Measurements from ENCODE around the gene FANCB. TPM values are rescaled to one million over a fixed set of nuclear protein-coding genes. Genes with fewer than 3 reads are reported as not detected.

Gene FANCB
- total and polyA plus RNA-seq, 2 donors (not counting 3 experiments of a cell fraction or from before 2014, with no cell fraction given): 1.3 to 6.6 TPM

- intact Hi-C loops (cut with micrococcal nuclease) (no loop called here), dilution Hi-C loops (cut with MboI; ENCODE audit: extremely low pct_ligation_motif_present, low sequenced_read_pairs) (no loop called here)
- Histone ChIP-seq H4K20me1 (replicated peaks; ENCODE audit: control insufficient read depth, extremely low read depth, insufficient read depth, low read length) (no peaks in the 10 kb centered on the region), H3K4me3 (replicated peaks in 1 of 3; ENCODE audit: insufficient read depth in 1 of 3, low read depth in 1 of 3, low read length in 3 of 3) (no peak overlapping the region), H3K27me3 (ENCODE audit: control insufficient read depth in 2 of 2, insufficient read depth in 2 of 2, low read length in 2 of 2) (no peaks in the 10 kb centered on the region), H3K9ac (replicated peaks; ENCODE audit: extremely low read depth, insufficient read depth, low read length) (no peak overlapping the region), H3K4me1 (ENCODE audit: control insufficient read depth, extremely low read depth, insufficient read depth, low read length) (no peaks in the 10 kb centered on the region), H3K79me2 (ENCODE audit: control insufficient read depth, insufficient read depth, low read length) (no peaks in the 10 kb centered on the region), H2AFZ (ENCODE audit: low read depth, low read length) (no peak overlapping the region), H3K36me3 (ENCODE audit: control insufficient read depth in 2 of 2, extremely low read depth in 1 of 2, insufficient read depth in 2 of 2, low read length in 2 of 2) (no peaks in the 10 kb centered on the region), H3K27ac (ENCODE audit: insufficient read depth, low read depth, low read length) (no peak overlapping the region), H3K4me2 (ENCODE audit: insufficient read depth, low read length) (no peak overlapping the region), H3K9me3 (replicated peaks; ENCODE audit: control insufficient read depth, insufficient read depth, low read length) (no peaks in the 10 kb centered on the region), H3K9me1 (replicated peaks; ENCODE audit: control insufficient read depth, extremely low read depth, insufficient read depth, low read length) (no peaks in the 10 kb centered on the region)
- no TSS peak for BruUV-seq (replicated peaks)
- FAIRE-seq (no peak), DNase-seq (ENCODE audit: low read depth, low spot score) (no peak)
- POLR2A ChIA-PET: no interaction called here
- TF ChIP-seq MYC (IDR thresholded peaks at IDR 0.05; ENCODE audit: low read depth, low read length) (no peak), JUN (IDR thresholded peaks at IDR 0.05; ENCODE audit: borderline replicate concordance, insufficient read depth, insufficient read length, low read depth) (no peak), POLR2AphosphoS5 (IDR thresholded peaks at IDR 0.05; ENCODE audit: insufficient read depth, low read depth, low read length) (no peak)
- CTCF ChIA-PET: no interaction called here
These were observed 43.2 kb downstream of the FANCB start for GRCh38 chrX:14829643-14830042.

DNA sequence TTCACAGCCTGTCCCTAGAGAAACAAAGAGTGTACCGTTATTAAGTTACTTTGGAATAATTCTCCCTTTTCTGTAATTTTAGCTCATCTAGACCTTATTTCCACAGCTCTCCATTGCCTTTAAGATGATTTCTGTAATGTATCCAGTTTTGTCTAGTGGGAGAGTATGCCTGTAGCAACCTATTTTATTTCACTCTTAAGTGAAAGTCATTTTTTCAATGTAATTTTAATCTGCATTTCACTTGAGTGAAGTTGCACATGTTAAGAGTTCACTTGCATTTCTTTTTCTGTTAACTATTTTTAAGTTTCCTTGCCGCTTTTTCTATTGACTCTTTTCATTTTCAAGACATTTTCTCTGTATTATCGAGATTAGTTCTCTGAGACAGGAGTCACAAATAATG lies 46.5 kb downstream of the FANCB start:
- Histone ChIP-seq H3K9me3 (replicated peaks; ENCODE audit: control insufficient read depth, insufficient read depth, low read length) (no peaks in the 10 kb centered on the region), H3K9ac (replicated peaks; ENCODE audit: extremely low read depth, insufficient read depth, low read length) (no peak overlapping the region), H3K4me3 (replicated peaks in 1 of 3; ENCODE audit: insufficient read depth in 1 of 3, low read depth in 1 of 3, low read length in 3 of 3) (no peak overlapping the region), H3K4me2 (ENCODE audit: insufficient read depth, low read length) (no peak overlapping the region), H3K27me3 (ENCODE audit: control insufficient read depth in 2 of 2, insufficient read depth in 2 of 2, low read length in 2 of 2) (no peaks in the 10 kb centered on the region), H3K79me2 (ENCODE audit: control insufficient read depth, insufficient read depth, low read length) (no peaks in the 10 kb centered on the region), H4K20me1 (replicated peaks; ENCODE audit: control insufficient read depth, extremely low read depth, insufficient read depth, low read length) (no peaks in the 10 kb centered on the region), H3K36me3 (ENCODE audit: control insufficient read depth in 2 of 2, extremely low read depth in 1 of 2, insufficient read depth in 2 of 2, low read length in 2 of 2) (no peaks in the 10 kb centered on the region), H3K4me1 (ENCODE audit: control insufficient read depth, extremely low read depth, insufficient read depth, low read length) (no peaks in the 10 kb centered on the region), H2AFZ (ENCODE audit: low read depth, low read length) (no peak overlapping the region), H3K27ac (ENCODE audit: insufficient read depth, low read depth, low read length) (no peak overlapping the region), H3K9me1 (replicated peaks; ENCODE audit: control insufficient read depth, extremely low read depth, insufficient read depth, low read length) (no peaks in the 10 kb centered on the region)
- dilution Hi-C loops (cut with MboI; ENCODE audit: extremely low pct_ligation_motif_present, low sequenced_read_pairs): no loop called here
- no TSS peak for BruUV-seq (replicated peaks)
- CTCF ChIA-PET: interaction anchor here (0.7 kb wide), 1 partner anchor 32 kb away, joined by 3 read pairs; no protein-coding TSS in a partner anchor
- intact Hi-C loops (cut with micrococcal nuclease): no loop called here
- DNase-seq (ENCODE audit: low read depth, low spot score) (no peak), FAIRE-seq (no peak)
- POLR2A ChIA-PET: no interaction called here
- TF ChIP-seq MAX (IDR thresholded peaks at IDR 0.05; ENCODE audit: insufficient read depth, insufficient read length) (no peak), POLR2AphosphoS5 (IDR thresholded peaks at IDR 0.05; ENCODE audit: insufficient read depth, low read depth, low read length) (no peak), JUN (IDR thresholded peaks at IDR 0.05; ENCODE audit: borderline replicate concordance, insufficient read depth, insufficient read length, low read depth) (no peak), FOS (IDR thresholded peaks at IDR 0.05; ENCODE audit: borderline replicate concordance, insufficient read depth, low read length) (no peak), MYC (IDR thresholded peaks at IDR 0.05; ENCODE audit: low read depth, low read length) (no peak), GATA2 (IDR thresholded peaks at IDR 0.05; ENCODE audit: insufficient read depth, insufficient read length, low read depth, low read length) (no peak), POLR2A (IDR thresholded peaks at IDR 0.05; ENCODE audit: low read depth, low read length) (no peak), EZH2 (IDR thresholded peaks at IDR 0.05; ENCODE audit: borderline replicate concordance, low read depth, low read length, severe bottlenecking) (no peak)
- TF ChIP-seq, protein P1, sequence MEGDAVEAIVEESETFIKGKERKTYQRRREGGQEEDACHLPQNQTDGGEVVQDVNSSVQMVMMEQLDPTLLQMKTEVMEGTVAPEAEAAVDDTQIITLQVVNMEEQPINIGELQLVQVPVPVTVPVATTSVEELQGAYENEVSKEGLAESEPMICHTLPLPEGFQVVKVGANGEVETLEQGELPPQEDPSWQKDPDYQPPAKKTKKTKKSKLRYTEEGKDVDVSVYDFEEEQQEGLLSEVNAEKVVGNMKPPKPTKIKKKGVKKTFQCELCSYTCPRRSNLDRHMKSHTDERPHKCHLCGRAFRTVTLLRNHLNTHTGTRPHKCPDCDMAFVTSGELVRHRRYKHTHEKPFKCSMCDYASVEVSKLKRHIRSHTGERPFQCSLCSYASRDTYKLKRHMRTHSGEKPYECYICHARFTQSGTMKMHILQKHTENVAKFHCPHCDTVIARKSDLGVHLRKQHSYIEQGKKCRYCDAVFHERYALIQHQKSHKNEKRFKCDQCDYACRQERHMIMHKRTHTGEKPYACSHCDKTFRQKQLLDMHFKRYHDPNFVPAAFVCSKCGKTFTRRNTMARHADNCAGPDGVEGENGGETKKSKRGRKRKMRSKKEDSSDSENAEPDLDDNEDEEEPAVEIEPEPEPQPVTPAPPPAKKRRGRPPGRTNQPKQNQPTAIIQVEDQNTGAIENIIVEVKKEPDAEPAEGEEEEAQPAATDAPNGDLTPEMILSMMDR (IDR thresholded peaks at IDR 0.05; ENCODE audit: extremely low read depth in 1 of 2, insufficient read depth in 1 of 2, low read depth in 1 of 2, low read length in 2 of 2): no peak
